GM23248 (cell line): ENCODE data around the gene HDAC4. TPM values are rescaled to one million over a fixed set of nuclear protein-coding genes. Genes with fewer than 3 reads are reported as not detected.

ENCODE experiments used
- DNase-seq: peaks from one replicate; pipeline ENCODE4 v3.0.0-alpha.2; 2015
- H2AFZ ChIP-seq: fragments of 200-600 bp; sonication (generic); 2 replicates; pipeline ENCODE4 v1.6.1; 2016; ENCODE audit warnings: antibody characterized with exemption
- H3F3A ChIP-seq: fragments of 200-600 bp; sonication (generic); 2 replicates; pipeline ENCODE4 v1.6.1; 2016; ENCODE audit warnings: mild to moderate bottlenecking, antibody characterized with exemption, mixed run types; ENCODE audit not compliant: insufficient read depth
- H3K27ac ChIP-seq: fragments of 200-600 bp; sonication (generic); 2 replicates; pipeline ENCODE4 v1.5.1; 2016; ENCODE audit warnings: mild to moderate bottlenecking
- H3K27me3 ChIP-seq: fragments of 200-600 bp; sonication (generic); replicated peaks from 2 replicates; pipeline ENCODE4 v1.6.1; 2016; ENCODE audit warnings: mild to moderate bottlenecking; ENCODE audit not compliant: insufficient read depth
- H3K36me3 ChIP-seq: fragments of 200-600 bp; sonication (generic); 2 replicates; pipeline ENCODE4 v1.6.1; 2016; ENCODE audit warnings: low read depth, mild to moderate bottlenecking
- H3K4me1 ChIP-seq: fragments of 200-600 bp; sonication (generic); 2 replicates; pipeline ENCODE4 v1.6.1; 2016; ENCODE audit warnings: mild to moderate bottlenecking; ENCODE audit not compliant: insufficient read depth
- H3K4me2 ChIP-seq: fragments of 200-600 bp; sonication (generic); one replicate; pipeline ENCODE4 v1.6.1; 2016; ENCODE audit warnings: mild to moderate bottlenecking; ENCODE audit not compliant: unreplicated experiment
- H3K4me3 ChIP-seq: fragments of 200-600 bp; sonication (generic); 2 replicates; pipeline ENCODE4 v1.5.1; 2016; ENCODE audit warnings: mild to moderate bottlenecking
- H3K79me2 ChIP-seq: fragments of 200-600 bp; sonication (generic); 2 replicates; pipeline ENCODE4 v1.6.1; 2016; ENCODE audit warnings: mild to moderate bottlenecking; ENCODE audit not compliant: insufficient read depth
- H3K9ac ChIP-seq: fragments of 200-600 bp; sonication (generic); 2 replicates; pipeline ENCODE4 v1.6.1; 2016; ENCODE audit warnings: mild to moderate bottlenecking
- H3K9me2 ChIP-seq: fragments of 200-600 bp; sonication (generic); 2 replicates; pipeline ENCODE4 v1.6.1; 2016; ENCODE audit warnings: mixed run types, mild to moderate bottlenecking, moderate library complexity; ENCODE audit not compliant: insufficient read depth
- H3K9me3 ChIP-seq: fragments of 200-600 bp; sonication (generic); one replicate; pipeline ENCODE4 v1.6.1; 2017; ENCODE audit warnings: low read depth
- H4K20me1 ChIP-seq: fragments of 200-600 bp; sonication (generic); 2 replicates; pipeline ENCODE4 v1.6.0; 2016; ENCODE audit not compliant: insufficient read depth
- EZH2 ChIP-seq: fragments of 200-600 bp; sonication (generic); IDR thresholded peaks from 2 replicates; pipeline ENCODE4 v1.6.1; 2018; ENCODE audit warnings: antibody characterized with exemption, mild to moderate bottlenecking; ENCODE audit not compliant: insufficient read depth, poor library complexity, severe bottlenecking
- EZH2phosphoT487 ChIP-seq: fragments of 200-600 bp; sonication (generic); IDR thresholded peaks from 2 replicates; pipeline ENCODE4 v1.6.1; 2018; ENCODE audit warnings: antibody characterized with exemption, moderate library complexity, mild to moderate bottlenecking, low read depth; ENCODE audit not compliant: insufficient read depth
- WGBS, 2 experiments: methylation state at CpG; one replicate each; pipeline ENCODE4 v1.1.6; 2015 to 2017; ENCODE audit warnings: low lambda C conversion rate in 2 of 2, low coverage in 1 of 2; ENCODE audit errors: missing lambda C conversion rate in 2 of 2; 5-methylcytosine and 5-hydroxymethylcytosine counted together
- in situ Hi-C: fragments of 300-500 bp; cut with MboI; formaldehyde crosslinking; loops from 2 replicates; pipeline ENCODE4 v1.15.0; 2020
- polyA plus RNA-seq: library from polyadenylated mRNA; unstranded; fragments of >200 nt; fragmentation: Nextera tagmentation; extraction: Ambion mirVana; gene quantifications from 2 replicates; pipeline ENCODE4 v1.2.1, GENCODE V29; 2016
- total RNA-seq: library from RNA; depleted of rRNA; stranded (reverse); fragments of >200 nt; shearing (Covaris generic); gene quantifications from 2 replicates; pipeline ENCODE4 v1.2.3, GENCODE V29; 2014

Gene HDAC4
- total and polyA plus RNA-seq, 2 experiments from 2014 or later = 2.1 to 6.3 TPM

DNA sequence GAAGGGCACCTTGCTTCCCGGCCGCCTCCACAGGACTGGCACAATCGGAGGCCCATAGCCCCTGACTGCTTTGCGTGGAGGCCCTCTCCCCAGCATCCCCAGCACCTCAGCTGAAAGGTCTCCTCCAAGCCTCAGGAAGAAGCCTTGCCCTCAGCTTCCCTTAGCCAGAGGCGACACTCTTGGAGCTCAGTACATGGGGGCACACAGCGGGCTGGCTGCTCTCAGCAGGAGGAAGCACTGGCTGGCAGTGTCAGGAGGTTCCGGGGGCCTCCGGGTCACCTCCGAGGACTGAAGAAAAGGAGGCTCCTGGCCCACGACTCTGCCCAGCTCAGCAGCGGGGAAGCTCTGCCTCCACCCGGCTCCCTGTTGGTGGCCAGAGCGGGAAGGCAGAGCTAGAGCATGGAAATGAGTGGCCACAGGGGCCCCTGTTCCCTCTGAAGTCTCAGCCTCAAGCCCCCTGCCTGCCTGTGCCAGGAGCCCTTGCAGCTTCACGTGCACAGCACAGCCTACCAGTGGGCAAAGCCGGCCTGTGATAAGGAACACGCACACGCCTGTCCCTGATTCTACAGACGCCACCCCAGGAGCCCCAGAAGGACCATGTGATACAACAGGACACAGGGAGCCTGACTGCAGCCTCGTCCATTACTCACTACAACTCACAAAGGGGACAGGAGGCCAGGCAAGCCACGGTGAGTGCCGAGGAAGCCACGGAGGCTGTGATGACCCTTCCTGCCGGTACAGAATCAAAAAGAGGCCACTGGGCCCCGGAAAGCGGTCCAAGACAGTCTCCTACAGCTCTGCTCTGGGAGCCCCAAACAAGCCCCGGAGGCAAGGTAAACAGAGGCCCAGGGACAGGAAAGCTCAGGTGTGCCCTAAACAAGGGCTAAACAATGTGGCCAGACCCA, 15.5 kb downstream of the HDAC4 start:
- Histone ChIP-seq H4K20me1 (no peaks in the 10 kb centered on the region), H3K79me2 (no peaks in the 10 kb centered on the region), H3K4me2 (no peak overlapping the region), H3K9me2 (no peaks in the 10 kb centered on the region), H3F3A (no peaks in the 10 kb centered on the region), H2AFZ (no peak overlapping the region), H3K36me3 (no peaks in the 10 kb centered on the region), H3K27ac (no peak overlapping the region), H3K9ac (no peak overlapping the region), H3K27me3 (no peaks in the 10 kb centered on the region), H3K9me3 (no peaks in the 10 kb centered on the region), H3K4me1 (no peaks in the 10 kb centered on the region), H3K4me3 (no peak overlapping the region)
- WGBS, 2 experiments = 95% methylated on average over 26 of the region's 26 CpGs
- no peak for TF ChIP-seq EZH2phosphoT487
- no peak for TF ChIP-seq EZH2
- in situ Hi-C loops = no loop called here
- no peak for DNase-seq

GRCh38 chr2:239383759-239384156, 17.1 kb downstream of the HDAC4 start:
- no peak for TF ChIP-seq EZH2phosphoT487
- TF ChIP-seq EZH2 = no peak
- no peaks in the 10 kb centered on the region for H4K20me1 ChIP-seq
- in situ Hi-C loops = no loop called here

GRCh38 chr2:239383036-239383758, 17.6 kb downstream of the HDAC4 start:
- TF ChIP-seq EZH2phosphoT487 (no peak), EZH2 (no peak)
- in situ Hi-C loops = no loop called here
- Histone ChIP-seq H3K9me2 (no peaks in the 10 kb centered on the region), H3F3A (no peaks in the 10 kb centered on the region), H3K4me3 (no peak overlapping the region), H3K27me3 (no peaks in the 10 kb centered on the region), H3K9me3 (no peaks in the 10 kb centered on the region), H3K36me3 (no peaks in the 10 kb centered on the region), H2AFZ (no peak overlapping the region), H3K9ac (no peak overlapping the region), H3K4me2 (no peak overlapping the region), H3K4me1 (no peaks in the 10 kb centered on the region), H3K79me2 (no peaks in the 10 kb centered on the region), H3K27ac (no peak overlapping the region), H4K20me1 (no peaks in the 10 kb centered on the region)
- WGBS, 2 experiments = 93 to 95% methylated on average over 24 of the region's 24 CpGs
- no peak for DNase-seq

More at GRCh38 chr2:239383759-239384156, 17.1 kb downstream of the HDAC4 start:
- Histone ChIP-seq H3K4me2 (no peak overlapping the region), H3K27me3 (no peaks in the 10 kb centered on the region), H3K36me3 (no peaks in the 10 kb centered on the region), H3K4me3 (no peak overlapping the region), H3K9ac (no peak overlapping the region), H3K9me3 (no peaks in the 10 kb centered on the region), H3K4me1 (no peaks in the 10 kb centered on the region), H3K79me2 (no peaks in the 10 kb centered on the region), H3F3A (no peaks in the 10 kb centered on the region), H3K9me2 (no peaks in the 10 kb centered on the region), H2AFZ (no peak overlapping the region), H3K27ac (no peak overlapping the region)
- 94 to 95% methylated on average over 17 of the region's 17 CpGs for WGBS, 2 experiments
- no peak for DNase-seq

DNA sequence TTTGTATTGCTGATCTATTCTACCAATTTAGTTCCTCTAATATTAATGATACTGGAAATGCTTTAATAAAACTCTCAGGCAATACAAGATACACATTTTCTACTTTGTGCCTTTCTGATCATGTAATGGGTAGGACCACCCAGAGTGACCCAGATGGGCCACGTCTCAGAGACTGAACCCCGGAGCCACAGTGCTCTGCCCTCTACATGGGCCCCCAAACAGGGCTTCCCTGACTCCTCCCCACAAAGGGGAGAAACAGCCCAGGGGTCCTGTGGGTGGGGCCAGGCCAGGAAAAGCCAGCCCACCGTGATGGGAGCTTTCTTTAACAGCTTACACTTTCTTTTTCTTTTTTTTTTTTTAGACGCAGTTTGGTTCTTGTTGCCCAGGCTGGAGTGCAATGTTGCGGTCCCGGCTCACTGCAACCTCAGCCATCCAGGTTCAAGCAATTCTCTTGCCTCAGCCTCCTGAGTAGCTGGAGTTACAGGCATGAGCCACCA, 18.4 kb downstream of the HDAC4 start:
- DNase-seq = no peak
- H3K36me3 ChIP-seq = no peaks in the 10 kb centered on the region
- H3K79me2 ChIP-seq = no peaks in the 10 kb centered on the region
- H3F3A ChIP-seq = no peaks in the 10 kb centered on the region
- no peak overlapping the region for H3K4me2 ChIP-seq
- TF ChIP-seq EZH2phosphoT487 = no peak
- no peak for TF ChIP-seq EZH2
- H2AFZ ChIP-seq = no peak overlapping the region
- 64 to 66% methylated on average over 6 of the region's 6 CpGs for WGBS, 2 experiments
- H4K20me1 ChIP-seq = no peaks in the 10 kb centered on the region
- H3K27ac ChIP-seq = no peak overlapping the region
- H3K4me3 ChIP-seq = no peak overlapping the region
- H3K9me2 ChIP-seq = no peaks in the 10 kb centered on the region
- no peaks in the 10 kb centered on the region for H3K4me1 ChIP-seq
- in situ Hi-C loops = no loop called here
- no peaks in the 10 kb centered on the region for H3K27me3 ChIP-seq
- H3K9ac ChIP-seq = no peak overlapping the region
- H3K9me3 ChIP-seq = no peaks in the 10 kb centered on the region
